GM12878 (cell line): ENCODE measurements around the gene PRKN. TPM values are rescaled to one million over a fixed set of nuclear protein-coding genes. Genes with fewer than 3 reads are reported as not detected.

ENCODE experiments used
- ATAC-seq: fragments of 200-7000 bp; cut with Tn5 transposase; 3 replicates; pipeline ENCODE4 v1.9.1; 2020; ENCODE audit warnings: mild to moderate bottlenecking, moderate library complexity
- BruUV-seq: library from RNA; stranded (reverse); fragments of 400-500 nt; replicated peaks from 2 replicates; lab custom pipeline; 2021; lab: Mats Ljungman, UMichigan
- CTCF ChIA-PET: fragments of 300-600 bp; sonication (Branson Sonifier 250); formaldehyde crosslinking; extraction: SDS; loops from one replicate; lab custom pipeline; 2021; ENCODE audit warnings: inconsistent platforms; lab: Yijun Ruan, JAX
- POLR2A ChIA-PET: fragments of 350-600 bp; formaldehyde crosslinking; extraction: SDS; loops from one replicate; lab custom pipeline; 2021; ENCODE audit warnings: inconsistent platforms; lab: Charles Lee
- RAD21 ChIA-PET: fragments of 300-600 bp; sonication (Branson Sonifier 250); formaldehyde crosslinking; loops from one replicate; lab custom pipeline; 2023; ENCODE audit warnings: antibody characterized with exemption; ENCODE audit not compliant: unreplicated experiment; lab: Charles Lee
- SMC1A ChIA-PET: fragments of 300-600 bp; sonication (Branson Sonifier 250); formaldehyde crosslinking; loops from one replicate; lab custom pipeline; 2023; ENCODE audit not compliant: unreplicated experiment, uncharacterized antibody; lab: Charles Lee
- DNase-seq: peaks from one replicate; pipeline ENCODE4 v3.0.0-alpha.2; 2011; ENCODE audit warnings: low read depth, low spot score
- FAIRE-seq: peaks from 3 replicates; lab custom pipeline; 2011; peaks lifted over from hg19 to GRCh38; lab: Jason Lieb, UNC
- H2AFZ ChIP-seq: 2 replicates; pipeline ENCODE4 v1.6.0; 2011; ENCODE audit warnings: low read depth, low read length, control low read depth; ENCODE audit not compliant: control insufficient read depth
- H3K27ac ChIP-seq: 2 replicates; pipeline ENCODE4 v1.5.1; 2011; ENCODE audit warnings: control low read depth; ENCODE audit not compliant: control insufficient read depth, insufficient read depth
- H3K27me3 ChIP-seq, 2 experiments: replicated peaks in 1 of 2; 2 replicates each; pipeline versions ENCODE4 v1.6.0 to v1.6.1; 2011; ENCODE audit warnings: low read length in 1 of 2; ENCODE audit not compliant: control insufficient read depth in 2 of 2, insufficient read depth in 2 of 2
- H3K36me3 ChIP-seq, 2 experiments: 2 replicates each; pipeline ENCODE4 v1.5.1; 2011; ENCODE audit warnings: low read length in 1 of 2; ENCODE audit not compliant: control insufficient read depth in 2 of 2, insufficient read depth in 2 of 2
- H3K4me1 ChIP-seq: 2 replicates; pipeline ENCODE4 v1.6.1; 2011; ENCODE audit warnings: mild to moderate bottlenecking, low read length, moderate library complexity, mixed read lengths; ENCODE audit not compliant: control insufficient read depth, insufficient read depth
- H3K4me2 ChIP-seq: 2 replicates; pipeline ENCODE4 v1.6.0; 2011; ENCODE audit warnings: control low read depth; ENCODE audit not compliant: control insufficient read depth, insufficient read depth
- H3K4me3 ChIP-seq: fragments of 200-600 bp; sonication (generic); 2 replicates; pipeline ENCODE4 v1.5.1; 2016
- H3K79me2 ChIP-seq: 2 replicates; pipeline ENCODE4 v1.6.0; 2011; ENCODE audit warnings: low read length; ENCODE audit not compliant: control insufficient read depth, insufficient read depth
- H3K9ac ChIP-seq: 2 replicates; pipeline ENCODE4 v1.8.0; 2011; ENCODE audit warnings: low read length, control low read depth, mixed read lengths; ENCODE audit not compliant: control insufficient read depth, insufficient read depth
- H3K9me3 ChIP-seq: replicated peaks from 3 replicates; pipeline ENCODE4 v1.5.1; 2011; ENCODE audit warnings: mild to moderate bottlenecking, low read length; ENCODE audit not compliant: control insufficient read depth, insufficient read depth
- H4K20me1 ChIP-seq: 2 replicates; pipeline ENCODE4 v1.6.0; 2011; ENCODE audit not compliant: control insufficient read depth, insufficient read depth
- ATF7 ChIP-seq: fragments of 450-650 bp; IDR thresholded peaks from 2 replicates; pipeline ENCODE4 v1.6.1; 2016; ENCODE audit warnings: low read depth, mild to moderate bottlenecking
- CBFB ChIP-seq: IDR thresholded peaks from 2 replicates; pipeline ENCODE4 v1.6.1; 2016; ENCODE audit warnings: antibody characterized with exemption, low read depth
- E4F1 ChIP-seq: fragments of 450-650 bp; IDR thresholded peaks from 2 replicates; pipeline ENCODE4 v1.6.1; 2018; ENCODE audit warnings: borderline replicate concordance, mild to moderate bottlenecking; ENCODE audit not compliant: partially characterized antibody
- EGR1 ChIP-seq, 2 experiments: IDR thresholded peaks; 1 replicate in 1 of 2; 2 replicates in 1 of 2; pipeline ENCODE4 v1.6.1; 2011 to 2012; ENCODE audit warnings: low read depth in 2 of 2, low read length in 2 of 2, borderline replicate concordance in 1 of 2, mild to moderate bottlenecking in 1 of 2, moderate library complexity in 1 of 2
- ETV6 ChIP-seq, 2 experiments: fragments of 450-650 bp in 1 of 2; IDR thresholded peaks in 1 of 2; conservative IDR thresholded peaks in 1 of 2; 2 replicates each; pipeline ENCODE4 v1.6.1; 2014; ENCODE audit warnings: antibody characterized with exemption in 1 of 2, borderline replicate concordance in 1 of 2, low read depth in 1 of 2, mild to moderate bottlenecking in 1 of 2, moderate library complexity in 1 of 2
- IKZF1 ChIP-seq: fragments of 450-650 bp; conservative IDR thresholded peaks from 2 replicates; pipeline ENCODE4 v1.6.1; 2017; ENCODE audit warnings: antibody characterized with exemption, mild to moderate bottlenecking
- MEF2A ChIP-seq: IDR thresholded peaks from 2 replicates; pipeline ENCODE4 v1.6.1; 2011; ENCODE audit warnings: low read depth, mild to moderate bottlenecking, low read length, moderate library complexity; ENCODE audit not compliant: insufficient read depth
- MEF2B ChIP-seq: fragments of 450-650 bp; IDR thresholded peaks from 2 replicates; pipeline ENCODE4 v1.6.1; 2018; ENCODE audit warnings: mild to moderate bottlenecking, moderate library complexity; ENCODE audit not compliant: partially characterized antibody, poor library complexity, severe bottlenecking
- MTA3 ChIP-seq: IDR thresholded peaks from 2 replicates; pipeline ENCODE4 v1.6.1; 2012; ENCODE audit warnings: low read length, inconsistent platforms, borderline replicate concordance
- MYB ChIP-seq: fragments of 150-350 bp; IDR thresholded peaks from 2 replicates; pipeline ENCODE4 v1.6.1; 2014; ENCODE audit warnings: mild to moderate bottlenecking, low read depth, low read length, borderline replicate concordance
- NBN ChIP-seq: fragments of 450-650 bp; IDR thresholded peaks from 2 replicates; pipeline ENCODE4 v1.6.1; 2016
- NFYA ChIP-seq: IDR thresholded peaks from 2 replicates; pipeline ENCODE4 v1.6.1; 2011; ENCODE audit warnings: low read depth, mild to moderate bottlenecking, low read length, improper control_type of control experiment, borderline replicate concordance
- RBBP5 ChIP-seq: fragments of 200-600 bp; sonication (generic); conservative IDR thresholded peaks from 2 replicates; pipeline ENCODE4 v1.6.1; 2016
- TAF1 ChIP-seq: IDR thresholded peaks from 2 replicates; pipeline ENCODE4 v1.6.1; 2011; ENCODE audit warnings: mild to moderate bottlenecking, low read depth, low read length, borderline replicate concordance
- WGBS: methylation state at CpG from one replicate; pipeline ENCODE4 v1.1.6; 2016; ENCODE audit warnings: low lambda C conversion rate; ENCODE audit not compliant: insufficient replicate concordance, insufficient coverage; ENCODE audit errors: missing lambda C conversion rate; 5-methylcytosine and 5-hydroxymethylcytosine counted together
- in situ Hi-C: fragments of 300-500 bp; cut with MboI; formaldehyde crosslinking; loops from 9 replicates; pipeline ENCODE4 v1.14.3; 2018; ENCODE audit warnings: mixed read lengths
- intact Hi-C: fragments of 100-400 bp; cut with micrococcal nuclease; formaldehyde crosslinking; loops from one replicate; pipeline ENCODE4 v1.14.2; 2022; ENCODE audit not compliant: unreplicated experiment
- polyA plus RNA-seq, 11 experiments: library from polyadenylated mRNA; depleted of rRNA in 4 of 11; unstranded in 6 of 11; stranded (reverse) in 5 of 11; fragments of >200 nt; fragmentation: Nextera tagmentation in 4 of 11; fragmentation: Illumina TruSeq in 1 of 11; extraction: Ambion mirVana in 4 of 11; extraction: Trizol in 1 of 11; gene quantifications; 1 replicate in 1 of 11; 2 replicates in 10 of 11; pipeline versions ENCODE4 v1.2.1 to v1.2.3, GENCODE V29; 2011 to 2016; ENCODE audit warnings: inconsistent platforms in 2 of 11, missing spikeins in 2 of 11, low read depth in 1 of 11
- total RNA-seq, 4 experiments: library from RNA; depleted of rRNA in 3 of 4; stranded (reverse); fragments of >200 nt in 3 of 4; fragmentation: Illumina TruSeq in 1 of 4; extraction: Trizol in 1 of 4; gene quantifications; 2 replicates each; pipeline versions ENCODE4 v1.2.1 to v1.2.3, GENCODE V29; 2013 to 2021
- TF ChIP-seq, protein P1 (sequence below): IDR thresholded peaks from 2 replicates; pipeline ENCODE4 v1.6.1; 2011; ENCODE audit warnings: low read depth, low read length, improper control_type of control experiment, borderline replicate concordance
- TF ChIP-seq, protein P2 (sequence below): IDR thresholded peaks from 2 replicates; pipeline ENCODE4 v1.6.1; 2011; ENCODE audit warnings: borderline replicate concordance, low read depth, mild to moderate bottlenecking, moderate library complexity, mixed read lengths, low read length; ENCODE audit not compliant: insufficient read depth; ENCODE audit errors: extremely low read length
- TF ChIP-seq, protein P3 (sequence below): fragments of 450-650 bp; IDR thresholded peaks from 2 replicates; pipeline ENCODE4 v1.6.1; 2018; ENCODE audit warnings: mild to moderate bottlenecking, low read depth, moderate library complexity; ENCODE audit not compliant: partially characterized antibody

Gene PRKN
- total and polyA plus RNA-seq, 10 of the 15 experiments (the other 5 are each of a cell fraction or from before 2014, with no cell fraction given): 0.06 to 0.09 TPM; not detected in 8

DNA sequence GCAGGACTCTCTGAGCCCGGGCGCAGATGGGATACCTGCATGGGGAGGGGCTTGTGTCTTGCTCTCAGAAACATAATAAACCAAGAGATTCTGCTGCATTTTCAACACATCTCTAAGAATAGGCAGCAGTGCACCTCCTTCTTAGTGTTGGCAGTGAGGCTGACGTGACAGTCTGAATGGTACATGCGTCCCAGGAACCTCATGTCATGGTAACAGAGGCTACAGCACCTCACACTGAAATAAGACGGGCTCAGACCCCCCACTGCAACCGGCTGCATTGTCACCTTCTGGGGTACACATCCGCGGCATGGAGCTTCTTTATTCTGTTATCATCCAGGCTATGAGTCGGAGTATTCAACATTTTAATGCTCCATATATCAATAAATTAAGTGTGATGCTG, 1056.4 kb downstream of the PRKN start:
- intact Hi-C loops (no loop called here), in situ Hi-C loops (no loop called here)
- DNase-seq (no peak), ATAC-seq (no peak), FAIRE-seq (no peak)
- ChIA-PET CTCF (no interaction called here), RAD21 (no interaction called here), POLR2A (no interaction called here), SMC1A (no interaction called here)
- H4K20me1 ChIP-seq: no peaks in the 10 kb centered on the region
- H2AFZ ChIP-seq: no peak overlapping the region
- H3K27me3 ChIP-seq: no peaks in the 10 kb centered on the region
- no peaks in the 10 kb centered on the region for H3K36me3 ChIP-seq
- 24% methylated on average over 9 of the region's 9 CpGs for WGBS
- BruUV-seq: no TSS peak
- no peak overlapping the region for H3K27ac ChIP-seq
- no peaks in the 10 kb centered on the region for H3K4me1 ChIP-seq
- no peaks in the 10 kb centered on the region for H3K9me3 ChIP-seq
- H3K79me2 ChIP-seq: no peaks in the 10 kb centered on the region
- H3K4me3 ChIP-seq: no peak overlapping the region
- no peak overlapping the region for H3K4me2 ChIP-seq
- no peak overlapping the region for H3K9ac ChIP-seq
- TF ChIP-seq EGR1 (IDR thresholded peaks at IDR 0.05; ENCODE audit: borderline replicate concordance in 1 of 2, low read depth in 2 of 2, low read length in 2 of 2) (no peak), MEF2B (no peak), ETV6 (conservative IDR thresholded peaks at IDR 0.05 in 1 of 2, IDR thresholded peaks at IDR 0.05 in 1 of 2; ENCODE audit: borderline replicate concordance in 1 of 2, low read depth in 1 of 2) (no peak), MYB (no peak), TAF1 (no peak), NBN (no peak), MEF2A (no peak), ATF7 (no peak), CBFB (no peak), RBBP5 (no peak), E4F1 (no peak), IKZF1 (no peak), MTA3 (no peak), NFYA (no peak)
- TF ChIP-seq, protein P1, sequence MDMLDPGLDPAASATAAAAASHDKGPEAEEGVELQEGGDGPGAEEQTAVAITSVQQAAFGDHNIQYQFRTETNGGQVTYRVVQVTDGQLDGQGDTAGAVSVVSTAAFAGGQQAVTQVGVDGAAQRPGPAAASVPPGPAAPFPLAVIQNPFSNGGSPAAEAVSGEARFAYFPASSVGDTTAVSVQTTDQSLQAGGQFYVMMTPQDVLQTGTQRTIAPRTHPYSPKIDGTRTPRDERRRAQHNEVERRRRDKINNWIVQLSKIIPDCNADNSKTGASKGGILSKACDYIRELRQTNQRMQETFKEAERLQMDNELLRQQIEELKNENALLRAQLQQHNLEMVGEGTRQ: no peak
- TF ChIP-seq, protein P2, sequence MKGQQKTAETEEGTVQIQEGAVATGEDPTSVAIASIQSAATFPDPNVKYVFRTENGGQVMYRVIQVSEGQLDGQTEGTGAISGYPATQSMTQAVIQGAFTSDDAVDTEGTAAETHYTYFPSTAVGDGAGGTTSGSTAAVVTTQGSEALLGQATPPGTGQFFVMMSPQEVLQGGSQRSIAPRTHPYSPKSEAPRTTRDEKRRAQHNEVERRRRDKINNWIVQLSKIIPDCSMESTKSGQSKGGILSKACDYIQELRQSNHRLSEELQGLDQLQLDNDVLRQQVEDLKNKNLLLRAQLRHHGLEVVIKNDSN: no peak
- TF ChIP-seq, protein P3, sequence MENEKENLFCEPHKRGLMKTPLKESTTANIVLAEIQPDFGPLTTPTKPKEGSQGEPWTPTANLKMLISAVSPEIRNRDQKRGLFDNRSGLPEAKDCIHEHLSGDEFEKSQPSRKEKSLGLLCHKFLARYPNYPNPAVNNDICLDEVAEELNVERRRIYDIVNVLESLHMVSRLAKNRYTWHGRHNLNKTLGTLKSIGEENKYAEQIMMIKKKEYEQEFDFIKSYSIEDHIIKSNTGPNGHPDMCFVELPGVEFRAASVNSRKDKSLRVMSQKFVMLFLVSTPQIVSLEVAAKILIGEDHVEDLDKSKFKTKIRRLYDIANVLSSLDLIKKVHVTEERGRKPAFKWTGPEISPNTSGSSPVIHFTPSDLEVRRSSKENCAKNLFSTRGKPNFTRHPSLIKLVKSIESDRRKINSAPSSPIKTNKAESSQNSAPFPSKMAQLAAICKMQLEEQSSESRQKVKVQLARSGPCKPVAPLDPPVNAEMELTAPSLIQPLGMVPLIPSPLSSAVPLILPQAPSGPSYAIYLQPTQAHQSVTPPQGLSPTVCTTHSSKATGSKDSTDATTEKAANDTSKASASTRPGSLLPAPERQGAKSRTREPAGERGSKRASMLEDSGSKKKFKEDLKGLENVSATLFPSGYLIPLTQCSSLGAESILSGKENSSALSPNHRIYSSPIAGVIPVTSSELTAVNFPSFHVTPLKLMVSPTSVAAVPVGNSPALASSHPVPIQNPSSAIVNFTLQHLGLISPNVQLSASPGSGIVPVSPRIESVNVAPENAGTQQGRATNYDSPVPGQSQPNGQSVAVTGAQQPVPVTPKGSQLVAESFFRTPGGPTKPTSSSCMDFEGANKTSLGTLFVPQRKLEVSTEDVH: no peak
